WTC11 (cell line): ENCODE data around the gene CITED1. TPM values are rescaled to one million over a fixed set of nuclear protein-coding genes. Genes with fewer than 3 reads are reported as not detected.

Source experiments
- ATAC-seq: fragments of 200-7000 bp; cut with Tn5 transposase; 2 replicates; pipeline ENCODE4 v1.10.0; 2021; ENCODE audit warnings: mild to moderate bottlenecking, moderate library complexity
- CTCF ChIA-PET: fragments of 300-600 bp; sonication (Branson Sonifier 250); formaldehyde crosslinking; loops from one replicate; lab custom pipeline; 2021; ENCODE audit warnings: antibody characterized with exemption; lab: Charles Lee
- POLR2A ChIA-PET: fragments of 350-600 bp; sonication (Branson Sonifier 250); formaldehyde crosslinking; loops from one replicate; lab custom pipeline; 2021; ENCODE audit warnings: antibody characterized with exemption; lab: Charles Lee
- DNase-seq: peaks from one replicate; pipeline ENCODE4 v3.0.0; 2021; ENCODE audit warnings: low spot score
- H3K27ac Mint-ChIP-seq: 2 replicates; pipeline ENCODE4 v1.8.0; 2021; ENCODE audit warnings: mixed read lengths
- H3K27me3 Mint-ChIP-seq: 2 replicates; pipeline ENCODE4 v1.8.0; 2021; ENCODE audit warnings: low read depth, mild to moderate bottlenecking, moderate library complexity, mixed read lengths
- H3K36me3 Mint-ChIP-seq: 2 replicates; pipeline ENCODE4 v1.8.0; 2021; ENCODE audit warnings: mixed read lengths
- H3K4me1 Mint-ChIP-seq: 2 replicates; pipeline ENCODE4 v1.8.0; 2022; ENCODE audit warnings: mixed read lengths
- H3K4me3 Mint-ChIP-seq: 2 replicates; pipeline ENCODE4 v1.8.0; 2021; ENCODE audit warnings: mild to moderate bottlenecking, moderate library complexity, mixed read lengths
- H3K9me3 Mint-ChIP-seq: 2 replicates; pipeline ENCODE4 v1.8.0; 2021; ENCODE audit warnings: mixed read lengths
- ARID4B ChIP-seq: sonication (generic); formaldehyde crosslinking; IDR thresholded peaks from 2 replicates; pipeline ENCODE4 v1.8.0; 2023; ENCODE audit warnings: missing genetic modification reagents, mild to moderate bottlenecking, borderline replicate concordance
- ATF6 ChIP-seq: sonication (generic); formaldehyde crosslinking; IDR thresholded peaks from 2 replicates; pipeline ENCODE4 v1.8.1; 2023; ENCODE audit warnings: mild to moderate bottlenecking, missing genetic modification reagents
- EMX1 ChIP-seq: fragments of 250-450 bp; sonication (Bioruptor Pico); IDR thresholded peaks from 2 replicates; pipeline ENCODE4 v1.8.0; 2021; ENCODE audit warnings: mild to moderate bottlenecking
- IRF1 ChIP-seq: sonication (generic); formaldehyde crosslinking; IDR thresholded peaks from 2 replicates; pipeline ENCODE4 v1.8.0; 2023; ENCODE audit warnings: missing genetic modification reagents
- PRRX2 ChIP-seq: fragments of 250-450 bp; sonication (Bioruptor Pico); IDR thresholded peaks from 2 replicates; pipeline ENCODE4 v1.8.0; 2021; ENCODE audit warnings: mild to moderate bottlenecking
- SMAD4 ChIP-seq: sonication (generic); formaldehyde crosslinking; IDR thresholded peaks from 2 replicates; pipeline ENCODE4 v1.8.0; 2022; ENCODE audit warnings: mild to moderate bottlenecking, missing genetic modification reagents
- TEAD1 ChIP-seq: sonication (generic); formaldehyde crosslinking; IDR thresholded peaks from 2 replicates; pipeline ENCODE4 v1.8.0; 2022; ENCODE audit warnings: mild to moderate bottlenecking, missing genetic modification reagents
- USF2 ChIP-seq: sonication (generic); formaldehyde crosslinking; IDR thresholded peaks from 2 replicates; pipeline ENCODE4 v1.8.1; 2023; ENCODE audit warnings: mild to moderate bottlenecking, missing genetic modification reagents, moderate library complexity
- ZNF263 ChIP-seq: sonication (generic); formaldehyde crosslinking; IDR thresholded peaks from 2 replicates; pipeline ENCODE4 v1.8.1; 2022; ENCODE audit warnings: low read depth, mild to moderate bottlenecking, moderate library complexity, missing genetic modification reagents
- ZNF396 ChIP-seq: fragments of 250-450 bp; sonication (Bioruptor Pico); IDR thresholded peaks from 2 replicates; pipeline ENCODE4 v1.8.0; 2021; ENCODE audit warnings: mild to moderate bottlenecking, moderate library complexity, borderline replicate concordance
- ZNF425 ChIP-seq: fragments of 250-450 bp; sonication (Bioruptor Pico); conservative IDR thresholded peaks from 2 replicates; pipeline ENCODE4 v1.9.0; 2021; ENCODE audit warnings: mild to moderate bottlenecking
- total RNA-seq: library from RNA; stranded (reverse); gene quantifications from 3 replicates; pipeline ENCODE4 v1.2.3, GENCODE V29; 2021
- TF ChIP-seq, protein P1 (sequence below): sonication (generic); formaldehyde crosslinking; IDR thresholded peaks from 2 replicates; pipeline ENCODE4 v1.8.1; 2023; ENCODE audit warnings: mild to moderate bottlenecking, missing genetic modification reagents, borderline replicate concordance
- TF ChIP-seq, protein P2 (sequence below): sonication (generic); formaldehyde crosslinking; IDR thresholded peaks from 2 replicates; pipeline ENCODE4 v1.8.1; 2022; ENCODE audit warnings: low read depth, mild to moderate bottlenecking, moderate library complexity, missing genetic modification reagents, borderline replicate concordance
- TF ChIP-seq, protein P3 (sequence below): sonication (generic); formaldehyde crosslinking; IDR thresholded peaks from 2 replicates; pipeline ENCODE4 v1.8.1; 2022; ENCODE audit warnings: low read depth, missing genetic modification reagents, borderline replicate concordance

Gene CITED1
- total RNA-seq, 1 experiment from 2014 or later: 2.2 TPM

GRCh38 chrX:72280321-72280845 is 25.3 kb downstream of the CITED1 start (continued):
- TF ChIP-seq, protein P1, sequence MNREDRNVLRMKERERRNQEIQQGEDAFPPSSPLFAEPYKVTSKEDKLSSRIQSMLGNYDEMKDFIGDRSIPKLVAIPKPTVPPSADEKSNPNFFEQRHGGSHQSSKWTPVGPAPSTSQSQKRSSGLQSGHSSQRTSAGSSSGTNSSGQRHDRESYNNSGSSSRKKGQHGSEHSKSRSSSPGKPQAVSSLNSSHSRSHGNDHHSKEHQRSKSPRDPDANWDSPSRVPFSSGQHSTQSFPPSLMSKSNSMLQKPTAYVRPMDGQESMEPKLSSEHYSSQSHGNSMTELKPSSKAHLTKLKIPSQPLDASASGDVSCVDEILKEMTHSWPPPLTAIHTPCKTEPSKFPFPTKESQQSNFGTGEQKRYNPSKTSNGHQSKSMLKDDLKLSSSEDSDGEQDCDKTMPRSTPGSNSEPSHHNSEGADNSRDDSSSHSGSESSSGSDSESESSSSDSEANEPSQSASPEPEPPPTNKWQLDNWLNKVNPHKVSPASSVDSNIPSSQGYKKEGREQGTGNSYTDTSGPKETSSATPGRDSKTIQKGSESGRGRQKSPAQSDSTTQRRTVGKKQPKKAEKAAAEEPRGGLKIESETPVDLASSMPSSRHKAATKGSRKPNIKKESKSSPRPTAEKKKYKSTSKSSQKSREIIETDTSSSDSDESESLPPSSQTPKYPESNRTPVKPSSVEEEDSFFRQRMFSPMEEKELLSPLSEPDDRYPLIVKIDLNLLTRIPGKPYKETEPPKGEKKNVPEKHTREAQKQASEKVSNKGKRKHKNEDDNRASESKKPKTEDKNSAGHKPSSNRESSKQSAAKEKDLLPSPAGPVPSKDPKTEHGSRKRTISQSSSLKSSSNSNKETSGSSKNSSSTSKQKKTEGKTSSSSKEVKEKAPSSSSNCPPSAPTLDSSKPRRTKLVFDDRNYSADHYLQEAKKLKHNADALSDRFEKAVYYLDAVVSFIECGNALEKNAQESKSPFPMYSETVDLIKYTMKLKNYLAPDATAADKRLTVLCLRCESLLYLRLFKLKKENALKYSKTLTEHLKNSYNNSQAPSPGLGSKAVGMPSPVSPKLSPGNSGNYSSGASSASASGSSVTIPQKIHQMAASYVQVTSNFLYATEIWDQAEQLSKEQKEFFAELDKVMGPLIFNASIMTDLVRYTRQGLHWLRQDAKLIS (CRISPR knock-in tag): no peak
- no peak for TF ChIP-seq EMX1 (CRISPR knock-in tag)

DNA sequence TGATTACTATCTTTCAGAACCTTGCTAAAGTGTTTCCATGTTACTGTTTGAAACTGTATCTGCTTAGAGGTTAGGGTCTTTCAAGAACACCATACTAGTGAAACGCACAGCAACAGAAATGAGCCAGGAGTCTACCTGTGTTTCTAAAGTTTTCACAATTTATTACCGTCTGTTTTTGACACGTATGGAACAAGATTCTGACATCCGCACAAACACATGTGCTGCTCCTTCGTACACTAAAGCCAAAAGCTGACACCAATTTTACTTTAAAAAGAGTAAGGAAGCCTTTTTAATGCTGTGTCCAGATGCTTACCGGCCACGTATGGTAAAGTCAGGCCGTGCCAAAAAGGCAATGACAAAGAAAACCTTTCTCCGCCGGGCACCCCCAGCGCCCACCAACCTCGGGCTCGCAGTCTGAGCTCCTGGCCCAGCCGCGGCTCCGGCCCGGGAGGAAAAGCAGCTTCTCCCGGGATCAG is 29.2 kb downstream of the CITED1 start:
- Mint-ChIP-seq H3K4me3 (peak overlapping the region; percentile 80), H3K36me3 (peaks cover 50% of the 10 kb centered on the region), H3K9me3 (no peaks in the 10 kb centered on the region), H3K4me1 (peaks cover 32% of the 10 kb centered on the region), H3K27me3 (no peaks in the 10 kb centered on the region; the same call in 1 of the 2 replicates), H3K27ac (peak overlapping the region; percentile 93; the same call in 1 of the 2 replicates)
- ATAC-seq (no peak), DNase-seq (no peak)
- ChIA-PET POLR2A (interaction anchor here (0.7 to 1.3 kb wide), 3 partner anchors 8 to 278 kb away, joined by 3 to 7 read pairs (median 7); no protein-coding TSS in a partner anchor), CTCF (interaction anchor here (0.5 to 1.6 kb wide), 11 partner anchors 9 to 790 kb away, joined by 3 to 15 read pairs (median 4); partner anchors contain the start of genes CITED1 and ERCC6L)
- TF ChIP-seq TEAD1 (CRISPR knock-in tag) (no peak), ATF6 (CRISPR knock-in tag) (no peak), USF2 (CRISPR knock-in tag) (no peak), EMX1 (CRISPR knock-in tag) (no peak), ZNF425 (CRISPR knock-in tag) (no peak), PRRX2 (no peak)

GRCh38 chrX:72274526-72274925 is 31.2 kb downstream of the CITED1 start:
- ATAC-seq: no peak
- POLR2A ChIA-PET: no interaction called here
- TF ChIP-seq, protein P2, sequence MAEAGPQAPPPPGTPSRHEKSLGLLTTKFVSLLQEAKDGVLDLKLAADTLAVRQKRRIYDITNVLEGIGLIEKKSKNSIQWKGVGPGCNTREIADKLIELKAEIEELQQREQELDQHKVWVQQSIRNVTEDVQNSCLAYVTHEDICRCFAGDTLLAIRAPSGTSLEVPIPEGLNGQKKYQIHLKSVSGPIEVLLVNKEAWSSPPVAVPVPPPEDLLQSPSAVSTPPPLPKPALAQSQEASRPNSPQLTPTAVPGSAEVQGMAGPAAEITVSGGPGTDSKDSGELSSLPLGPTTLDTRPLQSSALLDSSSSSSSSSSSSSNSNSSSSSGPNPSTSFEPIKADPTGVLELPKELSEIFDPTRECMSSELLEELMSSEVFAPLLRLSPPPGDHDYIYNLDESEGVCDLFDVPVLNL (CRISPR knock-in tag): no peak
- TF ChIP-seq ZNF396 (CRISPR knock-in tag): no peak
- TF ChIP-seq ZNF263 (CRISPR knock-in tag): no peak
- no peak for TF ChIP-seq IRF1 (CRISPR knock-in tag)
- no peak for TF ChIP-seq SMAD4 (CRISPR knock-in tag)
- no peak for TF ChIP-seq ARID4B (CRISPR knock-in tag)
- TF ChIP-seq, protein P3, sequence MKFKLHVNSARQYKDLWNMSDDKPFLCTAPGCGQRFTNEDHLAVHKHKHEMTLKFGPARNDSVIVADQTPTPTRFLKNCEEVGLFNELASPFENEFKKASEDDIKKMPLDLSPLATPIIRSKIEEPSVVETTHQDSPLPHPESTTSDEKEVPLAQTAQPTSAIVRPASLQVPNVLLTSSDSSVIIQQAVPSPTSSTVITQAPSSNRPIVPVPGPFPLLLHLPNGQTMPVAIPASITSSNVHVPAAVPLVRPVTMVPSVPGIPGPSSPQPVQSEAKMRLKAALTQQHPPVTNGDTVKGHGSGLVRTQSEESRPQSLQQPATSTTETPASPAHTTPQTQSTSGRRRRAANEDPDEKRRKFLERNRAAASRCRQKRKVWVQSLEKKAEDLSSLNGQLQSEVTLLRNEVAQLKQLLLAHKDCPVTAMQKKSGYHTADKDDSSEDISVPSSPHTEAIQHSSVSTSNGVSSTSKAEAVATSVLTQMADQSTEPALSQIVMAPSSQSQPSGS: no peak

More at GRCh38 chrX:72274526-72274925, 31.2 kb downstream of the CITED1 start:
- no peaks in the 10 kb centered on the region; the same call in 1 of the 2 replicates for H3K27me3 Mint-ChIP-seq
- no peak for DNase-seq
- peak overlapping the region; percentile 92 for H3K27ac Mint-ChIP-seq
- peak overlapping the region; percentile 80 for H3K4me3 Mint-ChIP-seq
- peaks cover 59% of the 10 kb centered on the region for H3K36me3 Mint-ChIP-seq
- peaks cover 26% of the 10 kb centered on the region for H3K4me1 Mint-ChIP-seq
- H3K9me3 Mint-ChIP-seq: no peaks in the 10 kb centered on the region
- CTCF ChIA-PET: no interaction called here
